Prostate gland (tissue), 2 donors: ENCODE results near the gene EVI5. TPM values are rescaled to one million over a fixed set of nuclear protein-coding genes. Genes with fewer than 3 reads are reported as not detected.
"Not testable (repeated sequence)": the region's sequence is repeated elsewhere in the genome, so short reads cannot be mapped to it uniquely, and the experiment has no call there.

Experiments
- DNase-seq: peaks from one replicate; pipeline ENCODE4 v3.0.0-alpha.2; 2019; ENCODE audit warnings: low spot score
- H3K27ac ChIP-seq, 2 donors: fragments of 200-600 bp; sonication (generic); 2 replicates each; pipeline ENCODE4 v1.5.1; 2017 to 2019
- H3K27me3 ChIP-seq: fragments of 200-600 bp; sonication (generic); replicated peaks from 2 replicates; pipeline ENCODE4 v1.5.1; 2019; ENCODE audit not compliant: insufficient read depth
- H3K36me3 ChIP-seq, 2 donors: fragments of 200-600 bp; sonication (generic); 1 replicate in 1 of 2; 2 replicates in 1 of 2; pipeline versions ENCODE4 v1.5.1 to v1.8.1; 2017 to 2019
- H3K4me1 ChIP-seq: fragments of 200-600 bp; sonication (generic); replicated peaks from 2 replicates; pipeline ENCODE4 v1.5.1; 2019
- H3K4me3 ChIP-seq, 2 donors: fragments of 200-600 bp; sonication (generic); 2 replicates each; pipeline ENCODE4 v1.5.1; 2017 to 2019
- H3K9me3 ChIP-seq: fragments of 200-600 bp; sonication (generic); 2 replicates; pipeline ENCODE4 v1.5.1; 2017
- POLR2A ChIP-seq: fragments of 450-650 bp; IDR thresholded peaks from one replicate; pipeline ENCODE4 v1.6.1; 2016; ENCODE audit warnings: antibody characterized with exemption, mild to moderate bottlenecking
- POLR2AphosphoS5 ChIP-seq: sonication (generic); formaldehyde crosslinking; IDR thresholded peaks from one replicate; pipeline ENCODE4 v1.6.1; 2017; ENCODE audit warnings: antibody characterized with exemption
- WGBS: methylation state at CpG from one replicate; pipeline ENCODE4 v1.1.5; 2018; 5-methylcytosine and 5-hydroxymethylcytosine counted together
- intact Hi-C: fragments of 100-400 bp; cut with DNase I; formaldehyde crosslinking; loops from one replicate; pipeline ENCODE4 v1.14.2; 2022
- total RNA-seq, 2 donors: library from RNA; depleted of rRNA; stranded (reverse); fragments of >200 nt; gene quantifications; one replicate each; pipeline ENCODE4 v1.1.0, GENCODE V29; 2016
- TF ChIP-seq, protein P1 (sequence below), 4 experiments: fragments of 200-600 bp in 2 of 4; fragments of 450-650 bp in 2 of 4; sonication (generic) in 2 of 4; IDR thresholded peaks; 1 replicate in 3 of 4; 2 replicates in 1 of 4; pipeline ENCODE4 v1.5.1; 2016 to 2019; ENCODE audit warnings: antibody characterized with exemption in 4 of 4, mild to moderate bottlenecking in 2 of 4, moderate library complexity in 2 of 4

The EVI5 gene
- total RNA-seq, 2 donors from 2014 or later, result 22.2 to 38.6 TPM

DNA sequence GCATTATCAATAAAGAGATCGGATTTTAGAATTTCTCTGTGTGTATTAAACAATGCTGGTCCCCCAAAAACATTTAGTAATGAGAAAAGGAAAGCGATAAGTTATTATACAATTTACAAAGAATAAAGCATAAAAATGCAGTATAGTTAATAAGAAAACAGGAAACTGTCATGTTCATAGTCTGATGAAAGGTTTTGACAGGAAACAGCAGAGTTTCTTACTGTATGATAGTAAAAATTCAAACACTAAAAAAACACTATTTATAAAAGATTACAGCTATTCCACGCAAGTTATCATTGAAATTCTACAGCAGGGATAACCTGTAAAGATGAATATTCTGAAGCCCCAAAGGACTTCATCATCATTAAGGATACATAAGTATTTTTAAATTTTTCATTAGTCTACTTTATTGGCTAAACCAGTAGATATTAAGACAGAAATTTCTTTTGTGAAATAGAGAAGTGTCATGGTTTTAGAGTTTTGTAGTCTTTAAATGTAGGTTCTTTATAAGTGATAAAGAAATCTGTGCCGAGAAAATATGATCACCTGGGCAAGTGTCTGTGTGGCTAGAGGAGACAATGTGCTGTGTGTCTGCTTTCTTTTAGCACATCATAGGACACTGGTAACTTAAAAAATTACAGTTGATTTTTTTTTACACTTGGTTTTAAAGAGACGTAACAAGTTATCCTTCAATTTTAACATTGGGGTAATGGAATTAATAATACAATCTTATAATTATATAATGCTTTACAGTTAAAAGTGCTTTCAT is 248.5 kb downstream of the EVI5 start:
- H3K4me3 ChIP-seq, result no peak overlapping the region
- H3K4me1 ChIP-seq, result no peaks in the 10 kb centered on the region
- H3K27ac ChIP-seq, result no peak overlapping the region
- H3K36me3 ChIP-seq, result no peaks in the 10 kb centered on the region
- no peaks in the 10 kb centered on the region for H3K27me3 ChIP-seq
- TF ChIP-seq POLR2AphosphoS5, result no peak
- TF ChIP-seq, protein P1, sequence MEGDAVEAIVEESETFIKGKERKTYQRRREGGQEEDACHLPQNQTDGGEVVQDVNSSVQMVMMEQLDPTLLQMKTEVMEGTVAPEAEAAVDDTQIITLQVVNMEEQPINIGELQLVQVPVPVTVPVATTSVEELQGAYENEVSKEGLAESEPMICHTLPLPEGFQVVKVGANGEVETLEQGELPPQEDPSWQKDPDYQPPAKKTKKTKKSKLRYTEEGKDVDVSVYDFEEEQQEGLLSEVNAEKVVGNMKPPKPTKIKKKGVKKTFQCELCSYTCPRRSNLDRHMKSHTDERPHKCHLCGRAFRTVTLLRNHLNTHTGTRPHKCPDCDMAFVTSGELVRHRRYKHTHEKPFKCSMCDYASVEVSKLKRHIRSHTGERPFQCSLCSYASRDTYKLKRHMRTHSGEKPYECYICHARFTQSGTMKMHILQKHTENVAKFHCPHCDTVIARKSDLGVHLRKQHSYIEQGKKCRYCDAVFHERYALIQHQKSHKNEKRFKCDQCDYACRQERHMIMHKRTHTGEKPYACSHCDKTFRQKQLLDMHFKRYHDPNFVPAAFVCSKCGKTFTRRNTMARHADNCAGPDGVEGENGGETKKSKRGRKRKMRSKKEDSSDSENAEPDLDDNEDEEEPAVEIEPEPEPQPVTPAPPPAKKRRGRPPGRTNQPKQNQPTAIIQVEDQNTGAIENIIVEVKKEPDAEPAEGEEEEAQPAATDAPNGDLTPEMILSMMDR (IDR thresholded peaks at IDR 0.05), result no peak
- TF ChIP-seq POLR2A, result no peak
- no peak for DNase-seq
- WGBS, result 90% methylated on average over 5 of the region's 5 CpGs
- no peaks in the 10 kb centered on the region for H3K9me3 ChIP-seq
- intact Hi-C loops, result no loop called here

DNA sequence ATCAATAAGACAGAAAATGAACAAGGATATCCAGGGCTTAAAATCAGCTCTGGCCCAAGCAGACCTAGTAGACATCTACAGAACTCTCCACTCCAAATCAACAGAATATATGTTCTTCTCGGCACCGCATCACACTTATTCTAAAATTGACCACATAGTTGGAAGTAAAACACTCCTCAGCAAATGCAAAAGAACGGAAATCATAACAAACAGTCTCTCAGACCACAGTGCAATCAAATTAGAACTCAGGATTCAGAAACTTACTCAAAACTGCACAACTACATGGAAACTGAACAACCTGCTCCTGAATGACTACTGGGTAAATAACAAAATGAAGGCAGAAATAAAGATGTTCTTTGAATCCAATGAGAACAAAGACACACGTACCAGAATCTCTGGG is 252.5 kb downstream of the EVI5 start:
- H3K4me1 ChIP-seq, H3K36me3 ChIP-seq, H3K9me3 ChIP-seq, H3K27ac ChIP-seq, DNase-seq, H3K27me3 ChIP-seq, H3K4me3 ChIP-seq, intact Hi-C loops: not testable (repeated sequence)
- 91% methylated on average over 4 of the region's 4 CpGs for WGBS

DNA sequence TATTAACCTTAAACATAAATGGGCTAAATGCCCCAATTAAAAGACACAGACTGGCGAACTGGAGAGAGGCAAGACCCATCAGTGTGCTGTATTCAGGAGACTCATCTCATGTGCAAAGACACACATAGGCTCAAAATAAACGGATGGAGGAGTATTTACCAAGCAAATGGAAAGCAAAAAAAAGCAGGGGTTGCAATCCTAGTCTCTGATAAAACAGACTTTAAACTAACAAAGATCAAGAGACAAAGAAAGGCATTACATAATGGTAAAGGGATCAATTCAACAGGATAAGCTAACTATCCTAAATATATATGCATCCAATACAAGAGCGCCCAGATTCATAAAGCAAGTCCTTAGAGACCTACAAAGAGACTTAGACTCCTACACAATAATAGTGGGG is 253.0 kb downstream of the EVI5 start:
- H3K4me3 ChIP-seq, H3K27me3 ChIP-seq, H3K4me1 ChIP-seq, H3K9me3 ChIP-seq, H3K36me3 ChIP-seq, H3K27ac ChIP-seq, DNase-seq, intact Hi-C loops: not testable (repeated sequence)
- WGBS, result 96% methylated on average over 3 of the region's 3 CpGs

DNA sequence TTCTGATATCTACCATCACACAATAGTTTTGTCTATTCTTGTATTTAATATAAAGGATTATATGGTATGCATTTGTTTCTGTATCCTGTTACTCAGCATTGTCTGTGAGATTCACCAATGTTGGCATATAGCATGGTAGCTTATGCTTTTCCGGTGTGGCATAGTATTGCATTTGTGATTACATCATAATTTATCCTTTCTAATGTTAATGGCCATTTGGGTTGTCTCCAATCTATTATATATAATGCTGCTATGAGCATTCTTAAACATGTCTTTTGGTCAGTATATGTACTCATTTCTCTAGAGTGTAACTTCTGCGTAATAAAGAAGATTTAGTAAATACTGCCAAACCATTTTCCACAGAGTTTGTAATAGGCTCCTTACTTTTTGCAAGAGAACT is 257.2 kb downstream of the EVI5 start:
- Histone ChIP-seq H3K36me3 (no peaks in the 10 kb centered on the region), H3K4me3 (no peak overlapping the region), H3K9me3 (no peaks in the 10 kb centered on the region), H3K27me3 (no peaks in the 10 kb centered on the region), H3K27ac (no peak overlapping the region), H3K4me1 (no peaks in the 10 kb centered on the region)
- TF ChIP-seq POLR2AphosphoS5, result no peak
- TF ChIP-seq, protein P1 (IDR thresholded peaks at IDR 0.05), result no peak
- TF ChIP-seq POLR2A, result no peak
- no peak for DNase-seq
- 98% methylated on average over 2 of the region's 2 CpGs for WGBS
- intact Hi-C loops, result no loop called here

GRCh38 chr1:92524944-92525590 is 259.8 kb downstream of the EVI5 start:
- WGBS, result 97% methylated on average over 9 of the region's 9 CpGs
- DNase-seq, H3K4me1 ChIP-seq, intact Hi-C loops, H3K4me3 ChIP-seq, H3K9me3 ChIP-seq, H3K27ac ChIP-seq, H3K36me3 ChIP-seq, H3K27me3 ChIP-seq: not testable (repeated sequence)

DNA sequence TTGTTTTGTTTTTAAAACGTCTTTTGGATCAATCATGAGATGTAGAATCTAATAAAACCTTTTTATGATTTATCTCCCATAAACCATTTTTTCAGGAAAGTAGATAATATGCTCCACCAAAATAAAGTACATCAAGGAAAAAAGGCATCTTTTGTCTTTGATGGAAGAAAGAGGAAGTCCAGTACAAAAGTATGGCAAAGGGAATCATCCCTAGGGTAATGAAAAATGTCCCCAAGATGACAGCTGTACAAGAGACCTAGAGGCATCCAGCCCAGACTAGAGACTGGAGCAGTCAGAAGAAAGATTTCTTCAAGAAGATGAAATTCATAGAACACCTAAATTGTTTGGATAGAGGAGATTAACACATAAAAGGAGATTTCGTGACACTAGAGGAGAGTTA is 265.9 kb downstream of the EVI5 start:
- DNase-seq, result no peak
- Histone ChIP-seq H3K27ac (no peak overlapping the region), H3K4me1 (no peaks in the 10 kb centered on the region), H3K4me3 (no peak overlapping the region), H3K9me3 (no peaks in the 10 kb centered on the region), H3K27me3 (no peaks in the 10 kb centered on the region), H3K36me3 (no peaks in the 10 kb centered on the region)
- TF ChIP-seq, protein P1 (IDR thresholded peaks at IDR 0.05), result no peak
- TF ChIP-seq POLR2A, result no peak
- TF ChIP-seq POLR2AphosphoS5, result no peak
- WGBS, result 52% methylated on average over 2 of the region's 2 CpGs
- intact Hi-C loops, result no loop called here
